DMS153 treated with DMSO at 0.1 percent for 48 hours (cell line): ENCODE data around the gene ADSS1.

Source experiments
- DNase-seq: peaks from one replicate; lab custom pipeline; 2025; ENCODE audit not compliant: unreplicated experiment; lab: John Stamatoyannopoulos, UW

The ADSS1 gene

DNA sequence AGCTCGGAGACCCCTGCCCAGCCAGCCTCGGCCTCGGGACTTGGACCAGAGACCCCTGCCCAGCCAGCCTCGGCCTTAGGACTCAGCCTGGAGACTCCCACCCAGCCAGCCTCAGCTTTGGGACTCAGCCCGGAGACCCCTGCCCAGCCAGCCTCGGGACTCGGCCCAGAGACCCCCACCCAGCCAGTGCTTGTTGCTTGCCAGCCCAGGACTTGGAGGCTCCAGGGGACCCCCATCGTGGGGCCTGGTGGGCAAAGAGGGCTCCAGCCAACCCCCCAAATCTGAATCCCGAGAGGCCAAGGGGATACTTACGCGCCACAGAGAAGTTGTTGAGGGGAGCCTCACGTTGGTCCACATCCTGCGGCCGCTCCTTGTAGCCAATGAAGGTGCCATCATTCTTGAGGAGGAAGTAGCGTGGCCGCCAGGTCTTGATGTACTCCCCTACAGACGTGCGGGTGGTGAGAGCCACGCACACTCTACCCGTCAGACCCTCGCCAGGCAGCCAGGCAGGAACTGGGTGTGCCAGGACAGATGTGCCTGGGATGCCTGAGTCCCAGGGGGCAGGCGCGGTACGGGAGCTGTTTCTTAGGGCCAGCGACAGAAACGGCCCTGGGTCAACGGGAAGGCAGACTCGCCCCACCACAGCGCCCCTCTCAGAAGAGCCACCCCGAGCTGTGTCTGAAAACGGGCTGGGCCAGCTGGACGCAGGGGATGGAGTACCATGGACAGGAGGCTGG is 55.9 kb downstream of the ADSS1 start:
- DNase-seq = no peak

DNA sequence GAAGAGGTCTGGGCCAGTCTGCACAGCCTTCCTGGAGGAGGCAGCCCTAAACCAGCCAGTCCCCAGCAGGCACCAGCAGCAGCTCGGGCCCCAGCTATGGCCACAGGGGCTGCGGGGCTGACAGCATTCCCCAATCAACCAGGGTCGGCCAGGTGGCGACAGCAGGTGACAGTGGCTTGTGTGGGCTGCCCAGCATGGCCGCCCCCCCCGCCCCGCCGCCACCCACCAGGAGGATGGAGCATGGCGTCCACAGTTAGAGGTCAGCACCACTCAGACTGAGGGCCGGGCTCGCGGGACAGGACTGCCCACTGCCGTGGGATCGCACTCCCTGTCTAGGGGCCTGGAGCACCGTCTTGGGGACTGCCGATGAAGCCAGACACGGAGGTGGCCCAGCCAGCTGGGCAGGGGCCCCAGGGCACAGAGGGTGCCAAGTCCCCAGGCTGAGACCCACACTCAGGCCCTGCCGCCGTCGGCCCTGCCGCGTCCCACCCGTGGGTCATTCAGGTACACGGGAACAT is 56.5 kb downstream of the ADSS1 start:
- no peak for DNase-seq

DNA sequence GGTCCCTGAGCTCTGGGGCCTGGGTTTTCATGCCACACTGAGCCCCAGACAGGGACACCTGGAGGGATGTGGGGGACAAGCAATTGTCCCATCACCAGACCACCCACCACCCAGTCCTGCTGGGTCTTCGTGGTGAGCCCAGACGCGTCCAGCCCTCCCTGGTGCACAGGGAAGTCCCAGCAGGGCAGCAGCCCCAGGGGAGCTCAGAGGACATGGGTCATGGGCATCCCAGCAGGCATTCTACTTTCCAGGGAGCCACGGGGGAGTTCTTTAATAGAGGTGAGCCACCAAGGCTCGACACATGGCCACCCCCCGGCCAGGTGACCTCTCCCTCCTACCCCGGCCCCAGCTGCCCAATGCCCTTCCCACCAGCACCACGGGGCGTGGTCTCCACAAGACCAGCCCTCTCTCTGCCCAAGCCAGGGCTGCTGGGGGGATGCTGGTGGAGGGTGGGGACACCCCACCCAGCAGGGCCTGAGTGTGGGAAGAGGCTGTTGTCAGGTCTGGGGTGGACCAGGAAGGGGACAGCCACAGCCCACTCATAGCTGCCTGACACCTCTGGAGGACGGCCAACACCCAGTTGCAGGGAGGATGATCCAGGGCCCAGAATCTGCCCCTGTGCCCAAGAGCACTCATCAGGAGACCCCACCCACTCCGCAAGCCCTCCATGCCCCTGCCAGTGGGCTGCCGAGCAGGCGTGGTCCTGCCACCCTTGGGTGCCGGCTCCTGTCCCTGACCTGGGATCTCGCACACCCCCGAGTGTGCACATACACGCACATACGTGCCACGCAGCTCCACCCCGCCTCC is 57.4 kb downstream of the ADSS1 start:
- DNase-seq = no peak

DNA sequence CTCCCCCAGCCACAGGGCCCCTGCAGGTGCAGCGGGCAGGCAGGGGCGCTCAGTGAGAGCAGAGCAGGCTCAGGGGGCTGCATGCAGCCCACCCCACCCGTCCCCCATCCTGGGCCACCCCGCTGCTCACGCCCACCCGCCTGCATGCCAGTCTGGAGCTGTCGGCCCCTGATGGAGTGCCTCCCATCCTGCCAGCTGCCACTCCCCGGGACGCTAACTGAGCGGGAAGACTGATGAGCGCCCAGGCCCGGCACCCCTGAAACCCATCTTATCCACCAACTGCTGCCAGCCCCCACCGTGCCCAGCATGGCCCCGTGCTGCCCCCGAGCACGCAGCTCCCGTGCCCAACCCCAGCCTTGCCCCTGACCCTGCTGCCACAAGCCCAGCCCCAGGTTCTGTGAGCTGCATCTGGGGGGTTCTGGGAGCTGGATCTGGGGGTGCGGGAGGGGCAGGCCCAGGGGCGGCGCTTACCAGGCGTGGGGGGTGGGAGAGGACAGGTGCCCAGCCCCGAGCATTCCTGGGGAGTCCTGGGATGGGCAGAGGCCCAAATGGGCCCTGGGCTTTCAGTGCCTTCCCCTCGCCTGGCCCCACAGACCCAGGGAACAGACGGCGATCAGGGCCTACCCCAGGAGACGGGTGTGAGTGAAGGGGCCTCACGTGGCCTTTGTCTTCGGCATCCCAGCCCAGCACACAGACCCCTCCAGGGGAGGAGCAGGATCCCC is 58.2 kb downstream of the ADSS1 start:
- no peak for DNase-seq

DNA sequence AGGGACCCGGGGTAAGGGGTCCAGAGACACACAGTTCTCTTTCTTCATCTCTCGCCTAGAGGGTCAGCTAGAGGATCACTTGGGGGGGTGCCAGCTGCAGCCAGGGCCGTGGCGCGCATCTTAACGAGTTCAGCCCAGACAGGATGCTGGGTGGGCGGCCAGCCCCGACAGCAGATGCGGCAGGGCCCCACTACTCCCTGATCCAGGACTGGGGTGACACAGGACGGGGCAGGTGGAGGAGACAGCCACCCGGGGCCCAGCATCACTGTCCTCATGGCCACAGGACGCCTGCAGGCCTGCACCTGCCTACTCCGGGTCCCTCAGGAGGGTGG is 58.7 kb downstream of the ADSS1 start:
- DNase-seq = no peak

DNA sequence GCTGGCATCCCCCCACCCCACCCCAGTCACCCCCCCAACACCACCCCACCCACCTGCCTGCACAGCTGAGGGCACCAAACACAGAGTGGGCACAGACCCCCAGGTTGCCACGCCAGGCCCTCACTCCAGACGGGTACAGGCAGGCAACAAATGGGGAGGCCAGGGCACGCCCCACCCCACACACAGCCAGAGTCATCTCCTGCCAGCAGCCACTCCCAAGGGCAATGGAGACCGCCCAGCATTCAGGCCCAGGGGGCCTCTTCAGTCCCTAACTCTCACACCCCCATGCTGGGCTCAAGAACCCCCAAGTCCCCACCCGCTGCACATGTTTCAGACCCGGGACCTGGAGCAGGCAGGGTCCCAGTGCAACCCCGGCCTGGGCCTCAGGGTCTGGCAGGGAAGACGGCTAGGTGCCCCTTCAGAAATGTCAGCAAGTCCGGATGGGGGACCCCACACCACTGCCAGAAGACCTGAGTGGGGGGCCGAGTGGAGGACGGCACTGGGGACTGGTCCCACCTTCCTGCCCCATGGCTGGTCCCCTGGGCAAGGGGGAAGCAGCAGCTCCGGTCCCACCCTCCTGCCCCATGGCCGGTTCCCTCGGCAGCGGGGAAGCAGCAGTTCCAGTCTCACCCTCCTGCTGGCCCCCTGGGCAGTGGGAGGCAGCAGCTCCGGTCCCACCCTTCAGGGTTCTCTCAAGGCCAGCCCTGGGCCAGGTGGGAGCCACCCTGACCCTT is 59.6 kb downstream of the ADSS1 start:
- no peak for DNase-seq

DNA sequence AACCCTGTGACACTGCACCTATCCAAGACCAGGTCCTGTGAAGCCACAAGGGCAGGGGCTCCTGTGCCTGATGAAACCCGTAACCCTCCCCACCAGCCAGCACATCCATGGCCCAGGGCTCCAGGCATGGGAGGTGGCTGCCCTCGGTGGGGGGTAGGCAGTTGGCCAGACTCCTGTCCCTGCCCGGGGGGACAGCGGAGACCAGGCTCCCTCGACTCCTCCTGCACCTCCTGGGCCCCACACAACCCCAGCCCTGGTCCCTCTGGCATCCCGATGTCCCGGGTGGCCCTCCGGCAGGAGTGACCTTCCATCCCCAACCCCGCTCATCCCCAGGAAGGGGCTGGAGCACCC is 60.2 kb downstream of the ADSS1 start:
- DNase-seq = no peak

DNA sequence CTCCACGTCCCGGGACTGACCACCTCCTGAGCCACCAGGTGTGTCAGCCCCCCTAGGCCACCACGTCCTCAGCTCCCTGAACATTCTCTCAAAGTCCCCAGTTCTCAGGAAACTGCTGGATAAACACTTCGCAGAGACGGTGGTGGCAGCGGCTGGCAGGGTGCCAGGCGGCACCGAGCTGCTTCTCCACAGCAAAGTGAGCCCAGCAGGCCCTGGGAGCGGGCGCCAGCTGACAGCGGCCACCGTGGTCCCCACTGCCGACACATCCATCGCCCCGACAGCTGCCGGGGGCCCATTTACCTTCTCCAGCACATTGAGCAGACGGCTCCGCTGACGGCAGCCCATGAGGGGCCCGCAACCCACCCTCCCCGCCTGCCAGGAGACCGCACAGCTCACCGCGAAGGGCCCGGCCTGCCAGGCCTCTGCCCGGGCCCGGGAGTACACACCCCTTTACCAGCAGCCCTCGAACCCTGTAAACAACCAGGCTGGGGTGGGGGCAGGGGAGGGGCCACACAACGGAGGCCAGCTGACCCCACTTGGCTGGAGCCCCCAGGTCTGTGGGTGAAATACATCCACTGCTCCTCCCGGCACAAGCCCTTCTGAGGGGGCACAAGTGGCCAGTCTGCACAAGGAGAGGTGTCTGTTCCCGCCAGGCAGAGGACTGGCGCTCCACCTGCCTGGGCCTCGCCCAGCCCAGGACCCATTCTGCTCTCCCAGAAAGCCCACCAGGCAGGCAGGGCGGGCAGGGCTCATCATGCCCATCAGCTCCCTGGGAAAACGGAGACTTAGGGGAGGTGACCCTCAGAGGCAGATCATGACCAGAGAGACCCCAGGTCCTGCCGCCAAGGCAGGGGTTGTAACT is 61.0 kb downstream of the ADSS1 start:
- no peak for DNase-seq

DNA sequence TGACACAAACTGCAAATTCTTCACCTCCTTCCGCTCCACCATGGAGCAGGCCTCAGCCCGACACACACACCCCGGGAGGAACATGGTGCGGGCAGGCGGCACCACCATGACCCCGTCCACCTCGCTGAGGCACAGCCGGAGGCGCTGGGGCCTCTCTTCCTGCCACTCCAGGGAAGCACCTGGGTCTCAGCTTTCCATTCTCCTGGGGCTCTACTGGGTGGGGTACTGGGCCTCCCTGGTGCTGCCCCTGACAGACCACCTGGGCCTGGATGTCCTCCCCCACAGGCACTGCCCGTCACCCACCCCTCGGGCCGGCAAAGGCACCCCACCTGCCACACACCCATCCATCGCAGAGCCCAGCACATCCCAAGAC is 61.7 kb downstream of the ADSS1 start:
- DNase-seq = no peak

DNA sequence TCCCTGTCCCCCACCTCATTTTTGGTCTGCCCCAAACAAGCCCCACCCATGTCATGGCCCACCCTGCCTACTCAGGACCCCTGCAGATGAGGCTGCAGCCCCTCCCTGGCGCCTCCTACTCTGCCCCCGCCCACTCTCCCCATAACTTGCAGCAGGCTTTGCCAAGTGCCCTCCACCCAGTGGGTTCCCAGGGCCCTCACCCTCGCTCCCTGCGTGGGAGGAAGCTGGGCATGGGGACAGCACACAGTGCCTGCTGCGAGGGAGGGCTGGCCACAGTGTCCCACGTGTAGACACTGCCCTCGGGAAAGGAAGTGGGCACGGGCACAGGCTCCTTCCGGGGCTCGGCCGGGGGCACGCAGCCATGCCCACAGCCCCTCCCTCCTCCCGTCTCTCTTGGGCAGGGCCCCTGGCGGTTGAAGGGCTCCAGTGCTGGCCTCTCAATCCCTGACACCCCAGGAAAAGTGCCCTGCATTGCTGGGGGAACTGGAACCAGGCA is 62.1 kb downstream of the ADSS1 start:
- DNase-seq = no peak

DNA sequence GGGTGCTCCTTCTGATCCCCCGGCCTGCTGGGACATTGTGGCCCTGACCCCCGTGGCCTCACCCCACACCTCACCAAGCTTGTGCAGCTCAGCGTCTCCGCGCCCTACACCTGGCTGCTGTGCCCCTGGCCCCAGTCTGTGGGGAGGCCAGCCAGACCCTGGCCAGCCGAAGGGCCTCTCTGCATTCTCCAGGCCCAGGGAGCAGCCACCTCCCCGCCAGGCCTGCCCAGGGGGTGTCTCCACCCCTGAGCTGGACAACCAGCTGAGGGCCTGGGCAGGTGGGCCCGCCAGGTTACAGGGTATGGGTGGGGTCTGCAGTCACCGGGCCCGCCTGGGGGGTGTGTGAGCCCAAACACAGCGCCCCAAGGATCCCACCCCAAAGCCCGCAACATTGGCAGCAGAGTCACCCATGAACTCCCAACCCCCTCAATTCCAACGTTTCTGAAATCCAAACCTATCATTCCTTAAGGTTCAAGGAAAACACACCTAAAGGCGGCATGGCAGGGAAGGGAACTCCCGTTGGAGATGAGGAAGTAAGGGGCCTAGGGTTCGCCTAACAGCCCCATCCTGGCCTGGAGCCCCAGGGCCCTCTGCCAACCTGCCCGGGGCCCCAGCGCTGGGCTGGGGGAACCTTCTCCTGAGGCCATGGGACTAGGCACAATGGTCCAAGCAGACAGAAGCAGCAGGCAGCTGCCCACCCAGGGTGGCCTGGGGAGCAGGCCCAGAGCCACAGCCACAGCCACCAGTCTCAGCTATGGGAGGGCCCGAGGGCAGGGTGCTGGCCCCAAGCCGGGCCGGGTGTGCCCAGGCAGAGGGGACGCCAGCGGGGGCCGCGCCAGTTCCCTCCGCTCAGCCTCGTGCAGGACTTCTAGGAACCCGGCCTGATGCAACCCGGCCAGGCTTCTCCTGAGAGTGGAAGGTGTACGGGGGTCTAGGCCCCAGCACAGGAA is 63.0 kb downstream of the ADSS1 start:
- DNase-seq = no peak

DNA sequence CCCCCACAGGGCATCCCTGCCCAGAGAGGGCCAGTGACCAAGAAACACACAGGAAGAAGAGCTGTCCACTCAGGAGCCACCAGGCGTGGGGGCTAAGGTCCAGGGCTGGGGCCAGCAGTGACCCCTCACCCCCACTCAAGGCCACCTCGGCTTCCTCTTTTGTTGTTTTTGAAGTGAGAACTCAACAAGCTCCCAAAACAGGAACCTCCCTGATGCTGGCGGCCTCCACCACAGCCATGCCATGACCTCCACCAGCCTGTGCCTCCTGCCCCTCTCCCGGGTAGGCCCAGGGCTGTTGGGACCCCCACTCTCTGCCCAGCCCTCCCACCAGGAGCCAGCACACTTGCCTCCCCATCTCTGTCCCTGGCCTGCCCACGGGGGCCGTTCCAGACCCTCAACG is 63.7 kb downstream of the ADSS1 start:
- no peak for DNase-seq

DNA sequence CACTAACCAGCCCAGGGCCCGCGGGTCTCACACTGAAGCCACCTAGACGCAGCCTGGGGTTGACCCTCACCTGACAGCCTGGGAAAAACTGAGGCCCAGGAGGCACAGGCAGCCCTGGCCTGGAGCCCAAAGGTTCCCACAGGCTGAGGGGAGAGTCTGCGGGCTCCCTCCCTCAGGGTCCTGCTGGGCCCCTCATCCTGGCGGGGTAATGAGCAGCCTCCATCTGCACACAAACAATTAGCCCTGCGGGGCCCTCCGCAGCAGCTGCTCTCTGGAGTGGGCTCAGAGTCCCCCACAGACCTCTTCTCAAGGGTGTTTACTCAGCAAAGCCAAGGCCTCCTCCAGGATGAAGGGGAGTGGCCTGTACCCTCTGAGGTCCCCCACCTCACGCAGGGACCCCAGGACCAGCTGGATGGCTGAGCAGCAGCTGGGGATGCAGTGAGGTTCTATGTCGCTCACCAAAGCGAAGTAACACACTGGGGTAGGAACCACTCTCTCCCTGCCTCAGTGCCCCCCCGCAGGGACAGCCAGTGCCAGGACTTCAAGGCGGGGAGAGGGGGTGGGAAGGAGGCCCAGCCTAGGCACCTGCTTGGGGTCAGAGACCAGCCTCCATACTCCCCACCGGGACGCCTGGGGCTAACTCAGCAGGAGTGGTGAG is 64.3 kb downstream of the ADSS1 start:
- no peak for DNase-seq

DNA sequence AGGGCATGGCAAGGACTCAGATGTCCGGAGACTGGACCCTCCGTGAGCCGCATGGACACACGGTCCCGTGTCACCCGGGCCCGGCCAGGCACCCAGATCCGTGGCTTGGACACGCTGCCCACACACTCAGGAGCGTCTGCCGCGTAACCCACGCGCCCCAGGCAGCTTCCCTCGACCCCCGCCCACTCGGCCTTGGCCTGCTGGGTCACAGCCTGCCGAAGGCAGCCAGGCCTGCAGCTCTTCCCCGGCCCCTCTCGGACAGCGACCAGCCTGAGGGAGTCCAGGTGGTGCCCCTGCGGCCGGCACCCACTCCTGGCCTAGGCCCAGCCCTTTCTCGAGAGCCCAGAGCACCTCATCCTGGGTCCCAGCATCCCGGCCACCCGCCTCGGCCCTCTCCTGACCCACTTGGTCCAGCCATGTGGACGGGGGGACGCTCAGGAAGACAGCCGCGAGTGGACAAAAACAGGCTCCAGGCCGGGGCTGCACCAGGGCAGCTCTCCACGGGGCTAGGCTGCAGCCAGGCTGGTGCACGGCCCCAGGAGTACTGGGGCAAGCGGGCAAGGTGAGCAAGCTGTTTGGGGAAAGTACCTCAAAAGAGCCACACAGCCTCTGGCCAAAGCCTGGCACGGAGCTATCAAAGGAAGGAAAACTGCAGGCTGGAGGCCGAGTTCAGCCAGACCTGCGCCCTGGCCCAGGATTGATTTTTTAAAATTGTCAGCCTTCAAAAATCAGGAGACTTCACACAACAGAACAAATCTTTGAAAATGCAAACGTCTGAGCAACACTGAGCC is 65.0 kb downstream of the ADSS1 start:
- no peak for DNase-seq

DNA sequence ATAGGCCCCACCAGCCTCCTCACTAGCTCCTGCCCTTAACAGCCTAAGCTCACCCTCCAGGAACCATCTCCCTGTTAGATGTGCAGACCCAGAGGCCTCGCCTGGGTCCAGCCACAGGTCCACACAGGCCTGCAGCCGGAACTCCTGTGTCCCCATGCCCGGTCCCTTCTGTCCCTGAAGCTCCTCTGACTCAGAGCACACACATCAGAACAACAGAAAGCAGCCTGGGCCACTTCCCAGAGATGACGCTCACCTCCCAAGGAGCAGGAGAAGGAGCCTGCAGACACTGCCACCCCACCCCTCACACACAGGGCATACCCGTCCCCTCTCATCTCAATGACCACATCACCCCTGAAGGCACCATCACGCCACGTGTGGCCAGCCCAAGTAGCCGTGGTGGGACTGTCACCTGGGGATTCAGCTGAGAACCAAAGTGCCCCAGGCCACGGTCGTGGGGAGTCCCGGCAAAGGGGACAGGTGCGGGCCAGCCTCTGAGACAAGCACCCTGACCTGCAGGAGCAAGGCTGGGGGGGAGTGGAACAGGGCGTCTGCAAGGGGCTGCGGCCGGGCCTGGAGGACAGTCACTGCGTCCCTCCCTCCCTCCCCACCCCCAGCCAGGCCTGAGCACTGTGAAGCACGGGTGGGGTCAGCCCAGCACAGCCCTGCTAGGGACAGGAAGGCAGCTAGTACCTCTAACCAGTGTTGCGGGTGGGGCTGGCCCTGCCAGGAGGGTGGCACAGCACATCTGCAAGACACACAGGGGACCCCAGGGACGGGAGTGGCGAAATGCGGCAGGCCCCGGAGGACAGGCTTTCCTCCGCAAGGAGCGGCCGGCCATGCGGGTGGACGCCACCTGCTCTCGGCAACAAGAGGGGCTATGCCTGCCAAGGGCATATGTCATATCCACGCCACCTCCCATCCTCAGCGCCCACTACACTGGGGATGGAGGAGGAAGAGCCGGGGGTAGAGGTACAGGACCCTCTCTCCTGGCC is 66.0 kb downstream of the ADSS1 start:
- DNase-seq = no peak

DNA sequence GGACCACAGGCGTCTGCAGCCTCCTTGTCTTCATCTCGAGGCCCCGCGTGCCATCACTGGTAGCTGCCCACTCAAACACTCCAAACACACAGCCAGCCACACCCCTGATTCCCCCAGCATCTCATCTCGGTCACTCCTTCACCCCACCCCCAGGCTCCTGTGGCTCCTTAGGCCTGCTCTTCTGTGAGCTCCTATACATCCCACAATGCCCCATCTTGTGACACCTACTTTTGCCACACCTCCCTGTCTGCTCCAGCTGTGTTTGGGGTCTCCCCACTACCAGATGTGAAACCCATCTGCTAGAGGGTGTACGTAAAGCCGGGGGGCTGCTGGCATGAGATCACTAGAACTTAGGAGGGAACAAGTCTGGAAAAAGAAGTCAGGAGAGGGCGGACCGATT is 67.4 kb downstream of the ADSS1 start:
- DNase-seq = no peak
